ENCODE measurements around the gene RASGEF1C. TPM values are rescaled to one million over a fixed set of nuclear protein-coding genes. Genes with fewer than 3 reads are reported as not detected.

The RASGEF1C gene
- polyA plus RNA-seq, 1 donor = 3.5 TPM

- no peak for DNase-seq (ENCODE audit: low read depth)
Observed at GRCh38 chr5:180059326-180059725, 149.7 kb downstream of the RASGEF1C start.

- DNase-seq (ENCODE audit: low read depth) = no peak
Observed at GRCh38 chr5:180056153-180056552, 152.9 kb downstream of the RASGEF1C start.

- DNase-seq (ENCODE audit: low read depth) = no peak
Observed at GRCh38 chr5:180054226-180054625, 154.8 kb downstream of the RASGEF1C start.

GRCh38 chr5:180053061-180053602 lies 155.9 kb downstream of the RASGEF1C start:
- DNase-seq (ENCODE audit: low read depth) = no peak

- DNase-seq (ENCODE audit: low read depth) = no peak
Observed at GRCh38 chr5:180052211-180052818, 156.7 kb downstream of the RASGEF1C start.

Other genes with a start within 250 kb of the RASGEF1C start
- gene RNF130, start 137.5 kb downstream of the RASGEF1C start, polyA plus RNA-seq (ENCODE audit: insufficient read length) = 36.5 TPM
- 31.0 TPM for gene MAPK9, start 82.9 kb upstream of the RASGEF1C start, polyA plus RNA-seq (ENCODE audit: insufficient read length)
- 8.6 TPM for gene GFPT2, start 144.1 kb upstream of the RASGEF1C start, polyA plus RNA-seq (ENCODE audit: insufficient read length)